Neuronal stem cell (in vitro differentiated cells): ENCODE measurements around the gene DNASE1L2.
"Not testable (repeated sequence)": the region's sequence is repeated elsewhere in the genome, so short reads cannot be mapped to it uniquely, and the experiment has no call there.

Experiments used
- DNase-seq: peaks from one replicate; pipeline ENCODE4 v3.0.0-alpha.2; 2013; ENCODE audit warnings: low spot score
- H2AFZ ChIP-seq: one replicate; pipeline ENCODE4 v1.6.1; 2013; ENCODE audit warnings: mild to moderate bottlenecking, low read length, inconsistent platforms
- H2AK5ac ChIP-seq: 2 replicates; pipeline ENCODE4 v1.6.1; 2013; ENCODE audit warnings: low read depth, mild to moderate bottlenecking, inconsistent platforms, low read length, moderate library complexity, mixed read lengths
- H2BK120ac ChIP-seq: 2 replicates; pipeline ENCODE4 v1.6.1; 2013; ENCODE audit warnings: low read depth, mild to moderate bottlenecking, inconsistent platforms, low read length, moderate library complexity, mixed read lengths
- H2BK12ac ChIP-seq: one replicate; pipeline ENCODE4 v1.6.1; 2013; ENCODE audit warnings: low read length, inconsistent platforms
- H2BK15ac ChIP-seq: 2 replicates; pipeline ENCODE4 v1.6.1; 2013; ENCODE audit warnings: mild to moderate bottlenecking, low read length, inconsistent platforms, mixed read lengths
- H2BK5ac ChIP-seq: one replicate; pipeline ENCODE4 v1.6.1; 2013; ENCODE audit warnings: inconsistent platforms, mild to moderate bottlenecking, low read length, moderate library complexity
- H3K14ac ChIP-seq: one replicate; pipeline ENCODE4 v1.6.1; 2013; ENCODE audit warnings: low read length, inconsistent platforms
- H3K18ac ChIP-seq: 2 replicates; pipeline ENCODE4 v1.6.1; 2013; ENCODE audit warnings: low read length, inconsistent platforms
- H3K23ac ChIP-seq: 2 replicates; pipeline ENCODE4 v1.6.1; 2013; ENCODE audit warnings: low read depth, mild to moderate bottlenecking, mixed read lengths, low read length, inconsistent platforms; ENCODE audit not compliant: poor library complexity
- H3K27ac ChIP-seq: replicated peaks from 3 replicates; pipeline ENCODE4 v1.5.1; 2013; ENCODE audit warnings: low read length, inconsistent platforms
- H3K27me3 ChIP-seq, 3 experiments: 2 replicates each; pipeline ENCODE4 v1.6.1; 2013; ENCODE audit warnings: low read length in 3 of 3, mild to moderate bottlenecking in 2 of 3, inconsistent platforms in 1 of 3, low read depth in 1 of 3, mixed read lengths in 1 of 3, moderate library complexity in 1 of 3; ENCODE audit not compliant: control insufficient read depth in 3 of 3, insufficient read depth in 3 of 3
- H3K36me3 ChIP-seq, 2 donors: replicated peaks in 1 of 2; 2 replicates each; pipeline ENCODE4 v1.6.1; 2013; ENCODE audit warnings: low read length in 2 of 2; ENCODE audit not compliant: control insufficient read depth in 2 of 2, insufficient read depth in 2 of 2
- H3K4ac ChIP-seq: 2 replicates; pipeline ENCODE4 v1.6.1; 2013; ENCODE audit warnings: inconsistent platforms, mild to moderate bottlenecking, low read length, moderate library complexity
- H3K4me1 ChIP-seq, 2 donors: 1 replicate in 1 of 2; 2 replicates in 1 of 2; pipeline ENCODE4 v1.6.1; 2013; ENCODE audit warnings: low read length in 2 of 2, low read depth in 1 of 2; ENCODE audit not compliant: control insufficient read depth in 2 of 2, insufficient read depth in 1 of 2
- H3K4me2 ChIP-seq: one replicate; pipeline ENCODE4 v1.6.1; 2013; ENCODE audit warnings: mild to moderate bottlenecking, low read length, inconsistent platforms; ENCODE audit not compliant: insufficient read depth, poor library complexity, severe bottlenecking
- H3K4me3 ChIP-seq, 2 donors: 2 replicates each; pipeline ENCODE4 v1.5.1; 2013; ENCODE audit warnings: low read length in 2 of 2, mild to moderate bottlenecking in 2 of 2, inconsistent platforms in 1 of 2, moderate library complexity in 1 of 2
- H3K79me1 ChIP-seq: one replicate; pipeline ENCODE4 v1.6.1; 2013; ENCODE audit warnings: low read depth, mild to moderate bottlenecking, inconsistent platforms, low read length, moderate library complexity
- H3K9ac ChIP-seq: one replicate; pipeline ENCODE4 v1.6.1; 2013; ENCODE audit warnings: mild to moderate bottlenecking, low read depth, low read length, inconsistent platforms; ENCODE audit not compliant: poor library complexity
- H3K9me3 ChIP-seq, 2 donors: replicated peaks in 1 of 2; 2 replicates each; pipeline versions ENCODE3 to v1.6.1; 2013; ENCODE audit warnings: low read length in 2 of 2, mild to moderate bottlenecking in 2 of 2, inconsistent platforms in 1 of 2, low read depth in 1 of 2, mixed read lengths in 1 of 2, moderate library complexity in 1 of 2; ENCODE audit not compliant: control insufficient read depth in 2 of 2, insufficient read depth in 1 of 2
- H4K8ac ChIP-seq: one replicate; pipeline ENCODE4 v1.6.1; 2013; ENCODE audit warnings: low read depth, mild to moderate bottlenecking, inconsistent platforms, low read length, moderate library complexity
- H4K91ac ChIP-seq: one replicate; pipeline ENCODE4 v1.6.1; 2013; ENCODE audit warnings: low read length, low read depth, mild to moderate bottlenecking, inconsistent platforms; ENCODE audit not compliant: poor library complexity
- WGBS, 2 donors: extraction: QIAGEN DNeasy Blood & Tissue Kit; methylation state at CpG; one replicate each; pipeline ENCODE4 v1.1.7; 2013; ENCODE audit warnings: missing lambda C conversion rate in 2 of 2, mixed read lengths in 1 of 2; ENCODE audit not compliant: insufficient read length in 2 of 2, insufficient replicate concordance in 1 of 2; ENCODE audit errors: extremely low coverage in 2 of 2; 5-methylcytosine and 5-hydroxymethylcytosine counted together

Gene DNASE1L2

DNA sequence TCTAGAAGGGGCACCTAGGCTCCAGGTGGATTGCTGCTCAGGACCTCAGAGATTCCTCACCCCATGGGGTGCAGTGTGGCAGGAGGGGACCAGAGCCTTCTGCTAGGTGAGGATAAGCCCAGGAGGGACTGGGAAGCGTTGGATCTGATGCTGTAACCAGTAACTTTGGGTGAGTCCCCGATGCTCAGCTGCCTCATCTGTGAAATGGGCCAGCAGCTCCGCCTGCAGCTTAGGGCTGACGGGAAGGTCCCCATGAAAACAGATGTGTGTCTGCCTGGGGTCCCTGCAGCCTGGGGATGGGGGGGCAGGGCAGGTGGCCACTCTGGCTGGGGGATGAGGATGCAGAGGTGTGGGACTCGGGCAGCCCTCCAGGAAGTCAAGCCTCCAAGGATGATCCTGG, 37.1 kb upstream of the DNASE1L2 start:
- Histone ChIP-seq H3K4me2 (no peak overlapping the region), H4K91ac (no peak overlapping the region), H2AFZ (no peak overlapping the region), H3K14ac (no peak overlapping the region), H2AK5ac (peak overlapping the region; percentile 60), H3K9me3 (peaks cover 0 to 6% of the 10 kb centered on the region in 2 donors), H3K27ac (no peak overlapping the region), H3K36me3 (no peaks in the 10 kb centered on the region), H2BK5ac (no peak overlapping the region), H3K79me1 (no peaks in the 10 kb centered on the region), H4K8ac (no peak overlapping the region), H2BK12ac (no peak overlapping the region), H3K27me3 (peaks cover 2 to 30% (median 23%) of the 10 kb centered on the region in 3 experiments), H2BK120ac (no peak overlapping the region), H3K4ac (no peak overlapping the region), H3K4me1 (peaks cover 10 to 21% of the 10 kb centered on the region in 2 donors), H3K23ac (peak overlapping the region; percentile 10), H2BK15ac (peak overlapping the region; percentile 43), H3K9ac (no peak overlapping the region), H3K4me3 (no peak overlapping the region), H3K18ac (no peak overlapping the region)
- no peak for DNase-seq
- WGBS, 2 donors = no CpG with 5 or more reads among the region's 5 CpGs

DNA sequence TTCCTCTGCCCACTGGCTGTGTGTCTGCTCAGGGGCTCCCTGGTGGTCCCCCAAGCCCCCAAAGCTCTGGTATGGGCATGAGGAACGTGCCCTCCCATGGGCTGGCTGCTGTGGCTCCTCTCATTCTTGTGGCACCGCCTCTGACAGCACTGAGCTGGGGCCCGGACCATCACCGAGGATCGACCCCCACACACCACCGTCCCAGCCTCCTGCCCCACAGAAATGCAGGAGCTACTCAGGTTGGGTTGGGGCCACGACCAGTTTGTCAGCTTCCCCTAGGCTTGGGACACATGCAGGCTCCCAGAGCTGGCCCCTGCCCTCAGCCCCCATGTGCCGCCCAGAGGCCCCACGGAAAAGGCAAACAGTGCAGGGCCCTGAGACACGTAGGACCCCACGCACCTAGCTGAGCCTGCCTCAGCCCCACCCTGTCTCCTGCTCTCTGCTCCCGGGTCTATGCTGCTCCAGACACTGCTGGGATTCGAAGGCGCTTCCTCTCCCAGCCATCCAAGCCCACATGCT, 36.6 kb upstream of the DNASE1L2 start:
- no peak overlapping the region for H3K4me3 ChIP-seq
- H3K4ac ChIP-seq = no peak overlapping the region
- H3K79me1 ChIP-seq = no peaks in the 10 kb centered on the region
- DNase-seq = no peak
- no CpG with 5 or more reads among the region's 14 CpGs for WGBS, 2 donors
- peaks cover 2 to 30% (median 23%) of the 10 kb centered on the region in 3 experiments for H3K27me3 ChIP-seq
- no peak overlapping the region for H2BK120ac ChIP-seq
- no peak overlapping the region for H2BK5ac ChIP-seq
- peak overlapping the region; percentile 60 for H2AK5ac ChIP-seq
- peak overlapping the region; percentile 43 for H2BK15ac ChIP-seq
- H3K23ac ChIP-seq = peak overlapping the region; percentile 10
- H3K9ac ChIP-seq = no peak overlapping the region
- peaks cover 0 to 6% of the 10 kb centered on the region in 2 donors for H3K9me3 ChIP-seq
- no peak overlapping the region for H3K14ac ChIP-seq
- H3K4me2 ChIP-seq = no peak overlapping the region
- no peak overlapping the region for H4K8ac ChIP-seq
- no peaks in the 10 kb centered on the region for H3K36me3 ChIP-seq
- H2AFZ ChIP-seq = no peak overlapping the region
- H4K91ac ChIP-seq = no peak overlapping the region
- no peak overlapping the region for H3K27ac ChIP-seq
- H3K4me1 ChIP-seq = peaks cover 12 to 15% of the 10 kb centered on the region in 2 donors
- H3K18ac ChIP-seq = no peak overlapping the region
- H2BK12ac ChIP-seq = no peak overlapping the region

DNA sequence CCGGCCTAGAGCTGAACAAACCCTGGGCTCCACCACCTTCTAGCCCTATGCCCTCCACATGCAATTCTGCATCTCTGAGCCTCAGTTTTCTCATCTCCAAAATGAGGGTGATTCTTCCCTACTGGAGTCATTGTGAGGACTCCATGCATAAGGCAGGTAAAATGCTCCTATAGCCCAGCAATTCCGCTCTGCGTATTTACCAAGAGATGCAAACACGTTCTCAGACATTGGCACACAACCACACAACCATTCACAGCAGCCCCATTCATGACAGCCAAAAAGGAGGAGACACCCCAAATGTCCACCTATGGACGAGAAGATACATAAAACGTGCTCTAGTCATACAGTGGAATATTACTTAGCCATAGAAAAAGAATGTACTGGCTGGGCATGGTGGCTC, 35.9 kb upstream of the DNASE1L2 start:
- Histone ChIP-seq H4K8ac (no peak overlapping the region), H3K27me3 (peaks cover 2 to 23% (median 23%) of the 10 kb centered on the region in 3 experiments), H3K27ac (no peak overlapping the region), H3K9ac (no peak overlapping the region), H3K14ac (no peak overlapping the region), H3K4ac (no peak overlapping the region), H2BK15ac (no peak overlapping the region), H2BK12ac (no peak overlapping the region), H3K4me3 (no peak overlapping the region), H3K4me1 (peaks cover 6 to 9% of the 10 kb centered on the region in 2 donors), H3K18ac (no peak overlapping the region), H3K36me3 (no peaks in the 10 kb centered on the region), H2BK5ac (no peak overlapping the region), H2AK5ac (peak overlapping the region; percentile 37), H4K91ac (no peak overlapping the region), H3K9me3 (peaks cover 0 to 6% of the 10 kb centered on the region in 2 donors), H2AFZ (no peak overlapping the region), H3K79me1 (no peaks in the 10 kb centered on the region), H3K23ac (no peak overlapping the region), H3K4me2 (no peak overlapping the region), H2BK120ac (no peak overlapping the region)
- DNase-seq = no peak
- no CpG with 5 or more reads among the region's 6 CpGs for WGBS, 2 donors

DNA sequence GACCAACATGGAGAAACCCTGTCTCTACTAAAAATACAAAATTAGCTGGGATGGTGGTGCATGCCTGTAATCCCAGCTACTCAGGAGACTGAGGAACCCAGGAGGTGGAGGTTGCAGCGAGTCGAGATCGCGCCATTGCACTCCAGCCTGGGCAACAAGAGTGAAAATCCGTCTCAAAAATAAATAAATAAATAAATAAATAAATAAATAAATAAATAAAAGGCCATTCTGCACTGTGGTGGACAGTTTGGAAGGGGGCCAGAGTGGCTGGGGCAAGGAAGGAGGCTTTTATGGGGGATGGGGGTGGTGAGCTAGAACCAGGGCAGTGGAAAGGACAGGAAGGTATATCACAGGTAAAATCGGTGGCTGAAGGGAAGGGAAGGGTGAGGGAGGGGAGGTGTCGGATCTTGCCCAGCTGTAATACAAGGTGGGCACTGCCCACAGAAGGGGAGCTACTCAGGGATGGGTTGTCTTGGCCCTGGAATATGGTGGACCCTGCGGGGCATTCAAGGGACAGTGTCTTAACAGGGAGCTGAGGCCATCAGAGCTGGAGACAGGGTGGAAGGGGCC, 33.0 kb upstream of the DNASE1L2 start:
- not testable (repeated sequence) for H3K4me3 ChIP-seq, H3K9ac ChIP-seq, H2AK5ac ChIP-seq, H3K27ac ChIP-seq, DNase-seq, H3K4me1 ChIP-seq, H3K18ac ChIP-seq, H3K4me2 ChIP-seq, H2BK120ac ChIP-seq, H3K4ac ChIP-seq, H2BK5ac ChIP-seq, H3K14ac ChIP-seq, H2BK12ac ChIP-seq, H2AFZ ChIP-seq, H4K8ac ChIP-seq, H4K91ac ChIP-seq, H3K23ac ChIP-seq, H3K9me3 ChIP-seq
- peaks cover 0 to 16% (median 8%) of the 10 kb centered on the region in 3 experiments for H3K27me3 ChIP-seq
- WGBS, 2 donors = no CpG with 5 or more reads among the region's 8 CpGs
- H3K36me3 ChIP-seq = peaks cover 19 to 21% of the 10 kb centered on the region in 2 donors
- H3K79me1 ChIP-seq = peaks cover 16% of the 10 kb centered on the region
- peak overlapping the region; percentile 5 for H2BK15ac ChIP-seq
